ENCODE results near the gene GATA3. TPM values are rescaled to one million over a fixed set of nuclear protein-coding genes. Genes with fewer than 3 reads are reported as not detected.

The GATA3 gene
- total RNA-seq, 4 donors from 2014 or later, result 0.60 TPM; not detected in 3

GRCh38 chr10:8071666-8072065 is 17.2 kb downstream of the GATA3 start:
- H3K27me3 ChIP-seq, result peaks cover 0 to 33% of the 10 kb centered on the region in 2 donors
- H3K4me1 ChIP-seq, result no peaks in the 10 kb centered on the region
- H3K4me3 ChIP-seq, result no peak overlapping the region
- no peak overlapping the region for H3K27ac ChIP-seq
- H3K36me3 ChIP-seq, result no peaks in the 10 kb centered on the region
- no peak for DNase-seq (ENCODE audit: low spot score in 2 of 2)
- WGBS, 2 donors, result 90 to 93% methylated on average over 5 of the region's 5 CpGs
- TF ChIP-seq CTCF (IDR thresholded peaks at IDR 0.05) (no peak), POLR2A (IDR thresholded peaks at IDR 0.05) (no peak), EP300 (IDR thresholded peaks at IDR 0.05) (no peak)
- H3K9me3 ChIP-seq, result no peaks in the 10 kb centered on the region

- no peak for DNase-seq (ENCODE audit: low spot score in 2 of 2)
- Histone ChIP-seq H3K9me3 (no peaks in the 10 kb centered on the region), H3K4me3 (no peak overlapping the region)
Observed at GRCh38 chr10:8072211-8072610, 17.7 kb downstream of the GATA3 start.

GRCh38 chr10:8073691-8074416 is 19.4 kb downstream of the GATA3 start:
- H3K27ac ChIP-seq, result no peak overlapping the region
- no peak for DNase-seq (ENCODE audit: low spot score in 2 of 2)
- H3K9me3 ChIP-seq, result no peaks in the 10 kb centered on the region
- no peaks in the 10 kb centered on the region for H3K4me1 ChIP-seq
- no peaks in the 10 kb centered on the region for H3K36me3 ChIP-seq
- TF ChIP-seq POLR2A (IDR thresholded peaks at IDR 0.05), result no peak
- no peak for TF ChIP-seq CTCF (IDR thresholded peaks at IDR 0.05)
- no peak for TF ChIP-seq EP300 (IDR thresholded peaks at IDR 0.05)
- 89 to 91% methylated on average over 14 to 15 of the region's 15 CpGs for WGBS, 2 donors
- no peak overlapping the region for H3K4me3 ChIP-seq
- H3K27me3 ChIP-seq, result peaks cover 0 to 36% of the 10 kb centered on the region in 2 donors

More at GRCh38 chr10:8072211-8072610, 17.7 kb downstream of the GATA3 start:
- H3K27ac ChIP-seq, result no peak overlapping the region
- no peaks in the 10 kb centered on the region for H3K4me1 ChIP-seq
- TF ChIP-seq POLR2A (IDR thresholded peaks at IDR 0.05), result no peak
- no peak for TF ChIP-seq CTCF (IDR thresholded peaks at IDR 0.05)
- no peak for TF ChIP-seq EP300 (IDR thresholded peaks at IDR 0.05)
- H3K27me3 ChIP-seq, result peaks cover 0 to 31% of the 10 kb centered on the region in 2 donors
- 67 to 74% methylated on average over 4 of the region's 4 CpGs for WGBS, 2 donors
- H3K36me3 ChIP-seq, result no peaks in the 10 kb centered on the region

GRCh38 chr10:8074881-8075280 is 20.4 kb downstream of the GATA3 start:
- no peak overlapping the region for H3K4me3 ChIP-seq
- no peak for TF ChIP-seq POLR2A (IDR thresholded peaks at IDR 0.05)
- TF ChIP-seq CTCF (IDR thresholded peaks at IDR 0.05), result no peak
- TF ChIP-seq EP300 (IDR thresholded peaks at IDR 0.05), result no peak
- peaks cover 0 to 39% of the 10 kb centered on the region in 2 donors for H3K27me3 ChIP-seq
- no peaks in the 10 kb centered on the region for H3K4me1 ChIP-seq
- no peak overlapping the region for H3K27ac ChIP-seq
- H3K9me3 ChIP-seq, result no peaks in the 10 kb centered on the region
- 87 to 91% methylated on average over 14 of the region's 14 CpGs for WGBS, 2 donors
- H3K36me3 ChIP-seq, result no peaks in the 10 kb centered on the region
- DNase-seq (ENCODE audit: low spot score in 2 of 2), result no peak
